MV-4-11 (cell line): Measurements from ENCODE around the gene TAF8.
"Not testable (repeated sequence)": the region's sequence is repeated elsewhere in the genome, so short reads cannot be mapped to it uniquely, and the experiment has no call there.

Experiments
- DNase-seq: peaks from one replicate; lab custom pipeline; 2025; lab: John Stamatoyannopoulos, UW

TAF8 gene

GRCh38 chr6:42028234-42029061 lies 21.9 kb upstream of the TAF8 start:
- DNase-seq, result peak; percentile 74

- DNase-seq, result no peak
These were observed 21.1 kb upstream of the TAF8 start for GRCh38 chr6:42029062-42029685.

- no peak for DNase-seq
These were observed 20.4 kb upstream of the TAF8 start for GRCh38 chr6:42029881-42030280.

GRCh38 chr6:42030585-42031506 lies 19.5 kb upstream of the TAF8 start:
- DNase-seq, result no peak

- DNase-seq, result no peak
These were observed 18.0 kb upstream of the TAF8 start for GRCh38 chr6:42032366-42032765.

- DNase-seq, result not testable (repeated sequence)
These were observed 12.7 kb upstream of the TAF8 start for GRCh38 chr6:42037669-42038068.

- DNase-seq, result no peak
These were observed 12.2 kb upstream of the TAF8 start for GRCh38 chr6:42038163-42038562.

- no peak for DNase-seq
These were observed 11.4 kb upstream of the TAF8 start for GRCh38 chr6:42038811-42039408.

GRCh38 chr6:42040856-42041480 lies 9.4 kb upstream of the TAF8 start:
- no peak for DNase-seq

GRCh38 chr6:42041481-42042053 lies 8.8 kb upstream of the TAF8 start:
- no peak for DNase-seq

GRCh38 chr6:42042108-42042507 lies 8.2 kb upstream of the TAF8 start:
- peak; percentile 46 for DNase-seq

GRCh38 chr6:42043787-42044475 lies 6.4 kb upstream of the TAF8 start:
- peak; percentile 77 for DNase-seq

- DNase-seq, result peak; percentile 75
These were observed 4.5 kb upstream of the TAF8 start for GRCh38 chr6:42045538-42046460.

- DNase-seq, result no peak
These were observed 3.7 kb upstream of the TAF8 start for GRCh38 chr6:42046464-42047212.

GRCh38 chr6:42047213-42047590 lies 3.1 kb upstream of the TAF8 start:
- DNase-seq, result no peak

GRCh38 chr6:42047790-42048405 lies 2.4 kb upstream of the TAF8 start:
- no peak for DNase-seq

GRCh38 chr6:42049116-42049809 lies 1.1 kb upstream of the TAF8 start:
- no peak for DNase-seq

GRCh38 chr6:42049948-42050296 lies 402 bp upstream of the TAF8 start:
- DNase-seq, result no peak
